ENCODE data around the gene PLN.

Gene PLN

DNA sequence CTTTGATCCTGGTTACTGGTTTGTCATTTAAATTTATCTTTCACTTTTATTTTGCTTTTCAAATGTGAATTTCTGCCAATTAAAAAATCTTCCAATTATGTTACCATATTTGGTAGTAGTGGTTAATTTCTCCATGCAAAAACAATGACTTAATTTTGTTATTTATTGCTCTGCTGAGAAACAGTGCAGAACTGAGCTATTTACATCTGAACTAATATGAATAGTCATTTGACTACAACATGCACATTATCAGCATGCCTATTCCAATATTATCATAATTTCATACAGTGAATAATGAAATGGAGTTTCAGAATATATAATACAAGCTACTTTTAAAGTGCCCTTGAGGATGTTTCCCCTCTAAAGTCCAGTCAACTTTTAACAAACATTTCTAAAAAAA, 517 bp downstream of the PLN start:
- Histone ChIP-seq H3K27me3 (ENCODE audit: low read depth) (no peaks in the 10 kb centered on the region), H3K4me1 (0 out of 2 replicates have a peak, but pooled peaks cover 3% of the 10 kb centered on the region), H3K36me3 (replicated peaks) (no peaks in the 10 kb centered on the region), H3K4me3 (no peak overlapping the region), H3K9me3 (no peaks in the 10 kb centered on the region)
- no peak for DNase-seq (ENCODE audit: low spot score in 2 of 2)
- in situ Hi-C loops (cut with MboI; ENCODE audit: low sequenced_read_pairs) = no loop called here

DNA sequence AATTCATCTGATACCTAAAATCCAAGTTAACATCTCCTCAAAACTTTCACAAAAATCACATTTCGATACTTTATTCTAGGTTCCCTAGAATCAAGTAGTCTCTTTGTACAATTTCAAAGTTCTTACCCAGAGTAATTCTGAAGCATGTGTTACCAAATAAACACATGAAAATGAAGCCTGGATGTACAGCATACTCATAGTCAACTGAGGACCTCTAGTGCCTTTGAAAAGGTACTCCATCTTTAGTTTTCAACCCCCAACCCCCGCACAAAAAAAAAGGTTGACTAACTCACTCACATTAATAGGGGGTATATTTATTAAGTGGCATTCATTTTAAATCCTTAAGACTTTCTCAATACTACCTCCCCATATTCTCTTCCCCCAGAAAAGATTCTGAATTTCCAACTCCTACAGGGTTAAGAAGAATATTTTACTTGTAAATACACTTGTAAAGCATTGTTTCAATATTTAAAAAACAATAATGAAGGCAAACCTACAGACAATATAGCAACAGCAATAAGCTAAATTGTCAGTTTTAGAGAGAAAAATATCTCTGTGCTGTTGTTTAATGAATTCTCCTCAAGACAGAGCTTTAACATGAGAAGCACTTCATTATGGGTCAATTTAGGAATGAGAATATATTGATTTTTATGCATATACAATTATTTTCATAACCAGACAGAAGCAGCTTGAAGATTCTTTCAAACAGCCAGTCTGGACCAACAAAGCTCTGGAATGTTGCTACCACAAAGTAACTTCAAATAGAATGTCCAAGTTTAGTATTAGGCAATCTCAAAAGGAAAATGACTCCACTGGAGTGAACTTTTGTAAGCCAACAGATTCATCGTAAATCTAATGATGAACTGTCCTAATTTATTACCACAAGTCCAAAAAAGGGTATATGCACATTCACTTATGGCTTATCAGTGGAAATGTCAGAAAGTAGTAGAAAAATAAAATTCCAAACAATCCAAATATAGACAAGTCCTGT, 3.3 kb downstream of the PLN start:
- DNase-seq (ENCODE audit: low spot score in 2 of 2) = peak in 1 of 2 experiments; percentile 48
- Histone ChIP-seq H3K4me3 (no peak overlapping the region), H3K9me3 (no peaks in the 10 kb centered on the region), H3K4me1 (0 out of 2 replicates have a peak, but pooled peaks cover 3% of the 10 kb centered on the region), H3K27me3 (ENCODE audit: low read depth) (no peaks in the 10 kb centered on the region), H3K36me3 (replicated peaks) (no peaks in the 10 kb centered on the region)
- in situ Hi-C loops (cut with MboI; ENCODE audit: low sequenced_read_pairs) = no loop called here

DNA sequence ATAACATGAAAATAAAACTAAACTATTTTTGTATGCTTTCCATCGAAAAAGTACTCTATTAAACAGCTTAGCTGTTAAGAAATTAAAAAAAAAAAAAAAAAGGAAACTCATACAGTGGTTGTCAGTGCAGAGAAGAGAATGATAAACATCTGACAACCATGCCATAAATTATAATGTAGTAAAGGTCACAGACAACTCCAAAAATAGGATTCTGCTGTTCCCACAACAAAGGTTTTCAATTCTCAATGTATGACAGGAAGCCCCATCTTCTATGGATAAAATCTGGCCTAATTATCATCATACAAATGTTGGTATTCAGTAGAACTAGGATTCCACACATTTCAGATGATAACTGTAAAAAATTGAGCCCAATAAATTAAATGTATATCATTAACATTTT, 5.0 kb downstream of the PLN start:
- no peaks in the 10 kb centered on the region for H3K9me3 ChIP-seq
- no peak overlapping the region for H3K4me3 ChIP-seq
- DNase-seq (ENCODE audit: low spot score in 2 of 2) = no peak
- 0 out of 2 replicates have a peak, but pooled peaks cover 3% of the 10 kb centered on the region for H3K4me1 ChIP-seq
- in situ Hi-C loops (cut with MboI; ENCODE audit: low sequenced_read_pairs) = no loop called here
- H3K27me3 ChIP-seq (ENCODE audit: low read depth) = no peaks in the 10 kb centered on the region
- H3K36me3 ChIP-seq (replicated peaks) = no peaks in the 10 kb centered on the region

DNA sequence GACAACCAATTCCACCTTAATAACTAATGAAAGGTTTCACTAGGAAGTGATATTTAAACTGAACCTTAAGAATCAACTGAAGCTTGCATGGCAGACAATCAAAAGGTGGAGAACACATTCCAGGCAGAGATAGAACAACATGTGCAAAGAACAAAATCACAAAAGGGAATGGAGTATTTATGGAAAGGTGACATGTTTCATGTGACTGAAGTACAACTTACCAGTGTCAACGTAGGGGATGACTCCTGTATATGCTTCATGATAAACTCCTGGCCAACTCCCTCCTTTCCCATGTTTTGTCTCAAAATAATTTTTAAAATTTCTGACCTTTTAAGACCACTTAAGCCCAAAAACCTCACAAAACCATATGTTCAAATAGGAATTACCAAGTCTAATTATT, 6.6 kb downstream of the PLN start:
- Histone ChIP-seq H3K9me3 (no peaks in the 10 kb centered on the region), H3K4me1 (0 out of 2 replicates have a peak, but pooled peaks cover 3% of the 10 kb centered on the region), H3K27me3 (ENCODE audit: low read depth) (no peaks in the 10 kb centered on the region), H3K36me3 (replicated peaks) (no peaks in the 10 kb centered on the region), H3K4me3 (no peak overlapping the region)
- in situ Hi-C loops (cut with MboI; ENCODE audit: low sequenced_read_pairs) = no loop called here
- no peak for DNase-seq (ENCODE audit: low spot score in 2 of 2)

DNA sequence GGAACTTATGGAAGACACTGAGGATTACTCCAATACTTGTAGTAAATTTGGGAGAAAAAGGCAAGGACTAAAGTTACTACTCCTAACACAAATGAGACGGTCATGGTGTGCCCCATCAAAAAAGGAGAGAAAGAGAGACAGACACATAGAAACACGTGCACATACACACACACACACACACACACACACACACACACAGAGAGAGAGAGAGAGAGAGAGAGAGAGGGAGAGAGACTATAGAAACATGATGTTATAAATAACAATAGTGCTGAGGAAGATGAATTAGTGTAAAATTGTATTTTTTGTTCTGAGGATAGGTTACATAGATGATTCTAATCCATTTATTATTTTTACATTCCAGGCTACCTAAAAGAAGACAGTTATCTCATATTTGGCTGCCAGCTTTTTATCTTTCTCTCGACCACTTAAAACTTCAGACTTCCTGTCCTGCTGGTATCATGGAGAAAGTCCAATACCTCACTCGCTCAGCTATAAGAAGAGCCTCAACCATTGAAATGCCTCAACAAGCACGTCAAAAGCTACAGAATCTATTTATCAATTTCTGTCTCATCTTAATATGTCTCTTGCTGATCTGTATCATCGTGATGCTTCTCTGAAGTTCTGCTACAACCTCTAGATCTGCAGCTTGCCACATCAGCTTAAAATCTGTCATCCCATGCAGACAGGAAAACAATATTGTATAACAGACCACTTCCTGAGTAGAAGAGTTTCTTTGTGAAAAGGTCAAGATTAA, 10.5 kb downstream of the PLN start:
- no peak overlapping the region for H3K4me3 ChIP-seq
- in situ Hi-C loops (cut with MboI; ENCODE audit: low sequenced_read_pairs) = no loop called here
- DNase-seq (ENCODE audit: low spot score in 2 of 2) = no peak

DNA sequence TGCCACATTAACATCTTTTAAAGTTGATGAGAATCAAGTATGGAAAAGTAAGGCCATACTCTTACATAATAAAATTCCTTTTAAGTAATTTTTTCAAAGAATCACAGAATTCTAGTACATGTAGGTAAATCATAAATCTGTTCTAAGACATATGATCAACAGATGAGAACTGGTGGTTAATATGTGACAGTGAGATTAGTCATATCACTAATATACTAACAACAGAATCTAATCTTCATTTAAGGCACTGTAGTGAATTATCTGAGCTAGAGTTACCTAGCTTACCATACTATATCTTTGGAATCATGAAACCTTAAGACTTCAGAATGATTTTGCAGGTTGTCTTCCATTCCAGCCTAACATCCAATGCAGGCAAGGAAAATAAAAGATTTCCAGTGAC, 11.6 kb downstream of the PLN start:
- no peaks in the 10 kb centered on the region for H3K4me1 ChIP-seq
- in situ Hi-C loops (cut with MboI; ENCODE audit: low sequenced_read_pairs) = no loop called here
- no peak for DNase-seq (ENCODE audit: low spot score in 2 of 2)
- H3K4me3 ChIP-seq = no peak overlapping the region
- no peaks in the 10 kb centered on the region for H3K9me3 ChIP-seq
- no peaks in the 10 kb centered on the region for H3K36me3 ChIP-seq (replicated peaks)
- no peaks in the 10 kb centered on the region for H3K27me3 ChIP-seq (ENCODE audit: low read depth)

More for the DNA sequence above, 10.5 kb downstream of the PLN start:
- no peaks in the 10 kb centered on the region for H3K4me1 ChIP-seq
- no peaks in the 10 kb centered on the region for H3K27me3 ChIP-seq (ENCODE audit: low read depth)
- no peaks in the 10 kb centered on the region for H3K9me3 ChIP-seq
- no peaks in the 10 kb centered on the region for H3K36me3 ChIP-seq (replicated peaks)

DNA sequence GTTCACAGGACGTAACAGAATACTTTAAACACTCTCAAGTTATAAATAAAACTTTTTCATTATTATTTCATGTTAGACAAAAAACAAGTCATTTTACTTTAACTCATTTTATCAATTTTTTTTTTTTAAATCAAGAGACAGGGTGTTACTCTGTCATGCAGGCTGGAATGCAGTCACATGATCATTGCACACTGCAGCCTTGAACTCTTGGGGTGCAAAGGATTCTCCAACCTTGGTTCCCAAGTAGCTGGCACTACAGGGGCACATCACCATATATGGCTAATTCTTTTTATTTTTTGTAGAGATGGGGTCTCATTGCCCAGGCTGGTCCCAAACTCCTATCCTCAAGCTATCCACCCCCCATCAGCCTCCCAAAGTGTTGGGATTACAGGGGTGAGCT, 14.2 kb downstream of the PLN start:
- Histone ChIP-seq H3K4me1 (no peaks in the 10 kb centered on the region), H3K27me3 (ENCODE audit: low read depth) (no peaks in the 10 kb centered on the region), H3K4me3 (no peak overlapping the region), H3K36me3 (replicated peaks) (no peaks in the 10 kb centered on the region; the same call in 1 of the 2 replicates), H3K9me3 (no peaks in the 10 kb centered on the region)
- in situ Hi-C loops (cut with MboI; ENCODE audit: low sequenced_read_pairs) = no loop called here
- no peak for DNase-seq (ENCODE audit: low spot score in 2 of 2)

DNA sequence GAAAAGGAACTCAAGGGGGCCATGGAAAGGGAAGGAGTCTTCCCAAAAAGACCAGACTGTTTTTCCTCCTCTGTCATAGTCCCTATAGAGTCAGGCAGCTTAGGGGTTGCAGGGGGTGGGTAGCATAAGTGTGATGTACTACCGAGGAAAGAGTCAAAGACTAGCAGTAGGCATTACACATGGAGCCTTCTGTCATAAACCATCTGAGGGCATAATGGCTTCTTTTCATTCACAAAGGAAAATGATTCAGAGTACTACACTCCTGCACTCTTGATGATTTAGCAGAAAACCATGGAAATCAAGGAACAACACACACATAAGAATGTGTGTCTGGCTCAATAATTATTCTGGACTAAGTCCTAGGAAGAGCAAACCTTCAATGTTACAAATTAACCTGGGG, 14.9 kb downstream of the PLN start:
- Histone ChIP-seq H3K4me1 (no peaks in the 10 kb centered on the region), H3K27me3 (ENCODE audit: low read depth) (no peaks in the 10 kb centered on the region), H3K9me3 (no peaks in the 10 kb centered on the region), H3K36me3 (replicated peaks) (no peaks in the 10 kb centered on the region; the same call in 1 of the 2 replicates), H3K4me3 (no peak overlapping the region)
- in situ Hi-C loops (cut with MboI; ENCODE audit: low sequenced_read_pairs) = no loop called here
- no peak for DNase-seq (ENCODE audit: low spot score in 2 of 2)

DNA sequence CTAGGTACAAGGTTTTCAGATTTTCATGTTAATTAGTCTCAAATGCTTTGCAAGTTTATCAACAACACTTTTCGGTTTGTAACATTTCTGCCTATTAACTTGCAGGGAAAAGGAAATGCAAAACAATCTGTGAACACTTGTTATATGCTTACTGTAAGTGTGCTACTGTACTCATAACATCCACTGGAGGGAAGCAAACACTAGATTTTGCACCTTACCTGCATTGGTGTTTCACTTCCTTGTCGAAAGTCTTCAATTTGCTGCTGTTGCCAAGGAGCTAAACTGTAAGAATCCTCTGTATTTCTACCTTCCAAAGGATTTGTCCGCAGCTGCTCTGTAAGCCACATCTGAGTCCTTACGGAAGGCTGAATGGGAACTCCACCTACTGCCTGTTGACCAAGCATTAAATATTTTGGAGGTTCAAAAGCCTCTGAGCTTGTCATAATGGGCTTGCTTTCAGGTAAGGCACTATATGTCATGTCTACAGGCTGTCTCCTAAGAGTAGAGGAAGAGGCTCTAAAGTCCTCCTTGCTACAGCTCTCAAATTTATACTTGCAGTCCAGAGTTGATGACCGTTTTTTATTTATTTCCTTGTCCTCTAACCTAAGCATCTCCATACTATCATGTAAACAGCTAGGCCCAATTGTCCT, 17.3 kb downstream of the PLN start:
- in situ Hi-C loops (cut with MboI; ENCODE audit: low sequenced_read_pairs) = no loop called here
- Histone ChIP-seq H3K9me3 (no peaks in the 10 kb centered on the region), H3K36me3 (replicated peaks) (no peaks in the 10 kb centered on the region; the same call in 1 of the 2 replicates), H3K27me3 (ENCODE audit: low read depth) (no peaks in the 10 kb centered on the region), H3K4me3 (no peak overlapping the region), H3K4me1 (no peaks in the 10 kb centered on the region)
- peak in 1 of 2 experiments; percentile 34 for DNase-seq (ENCODE audit: low spot score in 2 of 2)

DNA sequence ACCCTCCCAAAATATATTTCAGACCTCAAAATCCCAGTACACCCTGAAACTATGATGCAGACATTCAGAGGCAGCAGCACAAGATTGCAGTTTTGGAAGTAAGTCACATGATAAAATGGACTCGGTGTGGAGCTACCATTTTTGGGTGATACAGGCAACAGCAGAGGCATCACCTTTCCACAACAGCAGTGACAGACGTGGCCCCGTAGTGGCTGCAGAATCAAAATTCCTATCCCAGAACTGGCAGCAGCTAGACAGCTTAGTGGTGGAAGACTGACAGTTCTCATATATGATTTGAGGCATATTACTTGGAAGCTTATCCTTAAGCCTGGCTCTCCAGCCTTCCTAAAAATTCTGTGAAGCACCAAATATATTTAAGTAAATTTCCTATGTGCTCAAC, 19.9 kb downstream of the PLN start:
- DNase-seq (ENCODE audit: low spot score in 2 of 2) = no peak
- in situ Hi-C loops (cut with MboI; ENCODE audit: low sequenced_read_pairs) = no loop called here
- no peaks in the 10 kb centered on the region for H3K4me1 ChIP-seq
- H3K36me3 ChIP-seq (replicated peaks) = no peaks in the 10 kb centered on the region; the same call in 1 of the 2 replicates
- H3K4me3 ChIP-seq = no peak overlapping the region
- no peaks in the 10 kb centered on the region for H3K27me3 ChIP-seq (ENCODE audit: low read depth)
- H3K9me3 ChIP-seq = no peaks in the 10 kb centered on the region

DNA sequence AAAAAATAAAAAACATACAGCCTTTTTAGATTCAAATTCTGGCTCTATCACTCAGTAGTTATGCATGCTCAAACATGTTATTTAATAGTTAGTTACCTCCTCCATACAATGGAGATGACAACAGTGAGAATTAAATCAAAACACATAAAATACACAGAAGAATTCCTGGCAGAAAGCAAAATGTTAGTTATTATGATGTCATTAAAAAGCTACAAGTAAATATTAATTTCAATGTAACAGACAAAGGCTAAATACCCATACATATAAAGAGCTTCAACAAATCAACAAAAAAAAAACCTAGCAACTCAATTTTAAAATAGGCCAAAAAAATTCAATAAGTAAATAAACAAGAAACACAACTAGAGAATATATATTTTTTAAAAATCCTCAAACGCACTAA, 21.4 kb downstream of the PLN start:
- Histone ChIP-seq H3K4me1 (no peaks in the 10 kb centered on the region), H3K36me3 (replicated peaks) (no peaks in the 10 kb centered on the region; the same call in 1 of the 2 replicates), H3K4me3 (no peak overlapping the region), H3K27me3 (ENCODE audit: low read depth) (no peaks in the 10 kb centered on the region), H3K9me3 (peaks cover 9% of the 10 kb centered on the region; the same call in 1 of the 2 replicates)
- in situ Hi-C loops (cut with MboI; ENCODE audit: low sequenced_read_pairs) = no loop called here
- DNase-seq (ENCODE audit: low spot score in 2 of 2) = no peak

DNA sequence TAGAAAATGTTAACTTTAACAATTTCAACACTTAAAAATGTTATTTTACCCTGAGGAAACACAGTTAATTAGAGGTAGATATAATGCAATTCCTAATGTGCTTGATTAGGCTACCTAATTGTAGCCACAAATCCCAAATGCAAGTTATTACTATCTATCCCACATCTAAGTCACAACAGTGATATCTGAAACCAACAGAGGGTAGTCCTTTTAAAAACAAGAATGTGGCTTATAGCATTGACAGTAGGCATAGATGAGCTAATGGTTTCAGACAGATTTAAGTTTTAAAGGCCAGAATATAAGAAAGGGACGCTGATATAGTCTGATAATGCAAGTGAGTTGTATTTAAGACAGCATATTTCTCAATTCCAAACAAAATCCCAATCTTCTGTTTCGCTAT, 23.0 kb downstream of the PLN start:
- H3K4me1 ChIP-seq = no peaks in the 10 kb centered on the region
- no peaks in the 10 kb centered on the region for H3K36me3 ChIP-seq (replicated peaks)
- no peaks in the 10 kb centered on the region for H3K27me3 ChIP-seq (ENCODE audit: low read depth)
- H3K9me3 ChIP-seq = peaks cover 9% of the 10 kb centered on the region; the same call in 1 of the 2 replicates
- no peak overlapping the region for H3K4me3 ChIP-seq
- in situ Hi-C loops (cut with MboI; ENCODE audit: low sequenced_read_pairs) = no loop called here
- no peak for DNase-seq (ENCODE audit: low spot score in 2 of 2)

DNA sequence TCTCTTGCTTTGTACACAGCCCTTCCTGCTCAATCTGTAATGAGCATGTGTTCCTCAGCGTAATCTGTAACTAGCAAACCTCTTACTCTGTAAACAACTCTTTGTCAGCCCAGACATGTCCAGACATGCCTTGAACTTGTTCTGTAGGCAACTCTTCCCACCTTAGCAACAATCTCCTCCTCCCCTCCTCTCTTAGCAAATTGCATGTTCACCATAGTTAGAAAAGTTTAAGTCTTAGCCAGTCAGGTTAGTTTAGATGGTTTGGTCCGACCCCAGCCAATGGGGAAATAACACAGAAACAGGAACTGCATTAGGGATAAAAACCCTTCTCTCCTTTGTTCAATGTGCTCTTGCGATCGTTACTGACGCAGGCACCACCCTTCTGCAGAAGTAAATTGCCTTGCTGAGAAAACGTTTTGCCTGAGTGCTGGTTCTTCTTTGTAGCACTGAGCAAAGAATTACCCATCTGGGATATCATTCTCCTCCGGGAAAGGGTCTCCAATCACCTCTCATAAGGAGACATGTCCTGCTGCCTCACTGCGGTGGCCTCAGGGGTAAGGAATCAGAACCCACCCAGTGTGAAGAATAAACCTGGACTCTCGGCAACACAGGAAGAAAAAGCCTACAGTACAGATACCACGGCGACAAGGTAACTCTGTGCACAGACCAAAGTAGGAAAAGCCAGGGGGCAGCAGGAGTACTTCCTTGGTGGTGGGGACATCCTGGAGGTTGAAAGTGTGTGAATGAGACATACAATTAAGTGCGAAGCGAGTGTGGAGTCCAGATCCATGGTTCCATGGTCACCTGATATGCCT, 26.2 kb downstream of the PLN start:
- H3K9me3 ChIP-seq = peaks cover 9% of the 10 kb centered on the region; the same call in 1 of the 2 replicates
- no peaks in the 10 kb centered on the region for H3K36me3 ChIP-seq (replicated peaks)
- H3K4me1 ChIP-seq = no peaks in the 10 kb centered on the region
- H3K4me3 ChIP-seq = no peak overlapping the region
- in situ Hi-C loops (cut with MboI; ENCODE audit: low sequenced_read_pairs) = no loop called here
- DNase-seq (ENCODE audit: low spot score in 2 of 2) = peak in 1 of 2 experiments; percentile 20
- H3K27me3 ChIP-seq (ENCODE audit: low read depth) = no peaks in the 10 kb centered on the region

Measured in HAP-1 (cell line).